ENCODE results near the gene BIRC2.

BIRC2 gene

DNA sequence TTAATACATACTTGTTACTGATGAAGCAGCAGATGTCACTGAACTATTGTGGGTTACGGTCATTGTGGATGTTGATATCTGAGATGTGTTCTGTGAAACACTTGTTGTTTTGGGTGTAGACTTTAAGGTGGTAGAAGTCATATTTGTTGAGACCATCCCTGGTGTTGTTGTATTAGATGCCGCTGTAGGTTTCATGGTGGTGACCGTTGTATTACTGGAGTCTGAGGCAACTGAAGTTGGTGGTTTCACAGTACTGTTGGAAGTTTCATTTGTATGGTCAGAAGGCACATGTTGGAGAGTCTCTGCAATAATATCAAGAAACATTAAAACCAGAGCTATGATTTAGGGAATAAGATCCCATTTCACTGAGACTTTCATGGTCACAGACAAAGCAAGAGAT is 54.9 kb downstream of the BIRC2 start:
- DNase-seq (ENCODE audit: low read depth in 2 of 2) = no peak

DNA sequence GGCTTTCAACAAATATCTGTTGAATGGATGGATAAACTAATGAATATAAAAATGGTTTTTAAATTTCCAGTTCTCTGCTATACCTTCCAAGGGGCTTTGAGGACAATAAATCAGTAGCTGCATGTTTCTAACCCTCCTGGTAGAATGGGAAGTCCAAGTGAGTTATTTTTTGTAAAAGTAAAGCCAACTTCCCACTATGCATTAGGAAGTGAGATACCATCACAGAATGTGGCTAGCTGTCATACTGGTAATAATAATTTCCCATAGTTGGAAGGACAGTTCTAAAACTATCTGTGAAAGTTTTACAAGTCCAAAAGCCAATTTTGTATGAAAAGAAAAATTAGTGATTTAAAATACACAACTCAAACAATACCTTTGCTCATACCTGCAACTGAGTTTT is 55.5 kb downstream of the BIRC2 start:
- no peak for DNase-seq (ENCODE audit: low read depth in 2 of 2)

DNA sequence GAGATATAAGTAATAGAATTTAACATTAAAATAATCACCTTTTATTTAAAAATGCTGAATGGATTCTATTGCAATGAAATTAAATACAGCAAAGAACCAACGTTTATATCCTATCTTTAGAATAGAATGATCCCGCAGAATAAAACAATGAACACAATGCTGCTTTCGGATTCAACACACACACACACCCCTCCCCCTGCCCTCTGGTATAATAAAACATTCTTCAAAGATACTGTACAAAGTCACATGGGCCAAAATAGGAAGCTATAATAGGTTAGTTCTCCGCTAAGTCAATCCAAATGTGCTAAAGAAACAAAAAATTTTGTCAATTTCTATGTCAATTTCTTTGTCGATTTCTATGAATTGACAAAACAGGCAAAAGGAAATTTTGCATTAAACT is 58.5 kb downstream of the BIRC2 start:
- no peak for DNase-seq (ENCODE audit: low read depth in 2 of 2)

DNA sequence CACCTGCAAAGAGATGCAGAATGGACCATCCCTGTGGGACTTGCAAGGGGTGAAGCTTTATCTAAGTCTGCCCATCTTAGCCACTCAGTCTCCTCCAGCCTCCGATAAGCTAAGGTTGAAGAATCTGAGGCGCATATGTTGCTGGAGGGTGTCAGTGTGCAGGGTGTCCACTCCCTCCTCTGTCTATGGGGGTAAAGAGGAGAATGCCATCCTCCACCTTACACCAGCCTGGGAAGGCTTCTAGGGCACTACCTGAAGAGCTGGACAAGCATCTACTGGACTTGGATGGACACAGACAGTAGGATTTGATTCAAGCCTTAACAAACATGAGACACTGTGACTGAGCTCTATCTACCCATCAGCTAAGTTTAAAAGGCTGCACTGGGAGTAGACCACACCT is 59.1 kb downstream of the BIRC2 start:
- DNase-seq (ENCODE audit: low read depth in 2 of 2) = no peak

DNA sequence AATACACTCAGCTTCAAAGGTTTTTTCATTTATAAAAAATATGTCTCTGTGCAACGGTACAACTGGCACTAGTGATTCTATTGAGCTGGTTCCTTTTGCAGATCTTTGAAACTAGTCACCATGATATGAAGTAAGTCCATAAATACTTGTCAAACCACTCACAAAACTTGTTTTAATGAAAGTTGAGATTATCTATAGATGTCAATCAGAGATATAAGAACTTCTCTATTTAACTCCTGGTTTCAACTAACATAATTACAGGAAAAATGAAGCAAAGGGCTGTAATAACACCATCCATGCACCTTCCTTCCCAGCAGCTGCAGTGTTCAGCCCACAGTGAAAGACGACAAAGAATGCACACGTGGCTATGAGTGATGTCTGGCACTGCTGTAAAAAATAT is 60.9 kb downstream of the BIRC2 start:
- no peak for DNase-seq (ENCODE audit: low read depth in 2 of 2)

DNA sequence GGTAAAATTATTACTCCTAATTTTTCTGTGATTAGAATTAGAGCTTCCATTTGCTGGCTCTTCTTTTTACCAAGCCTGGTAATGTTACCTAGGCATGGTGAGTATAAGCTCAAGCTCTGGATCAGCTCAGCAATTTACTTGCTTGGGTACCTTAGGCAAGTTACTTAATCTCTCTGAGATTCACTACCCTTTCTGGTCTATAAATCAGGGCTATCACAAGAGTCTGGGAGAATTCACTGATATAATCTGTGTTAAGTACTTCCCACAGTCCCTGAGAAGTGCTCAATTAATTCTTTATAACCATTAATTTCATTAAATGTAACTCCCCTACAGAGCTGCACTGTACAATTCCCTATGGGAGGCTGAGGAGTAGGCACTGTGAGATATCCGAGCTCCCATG is 61.3 kb downstream of the BIRC2 start:
- DNase-seq (ENCODE audit: low read depth in 2 of 2) = no peak

DNA sequence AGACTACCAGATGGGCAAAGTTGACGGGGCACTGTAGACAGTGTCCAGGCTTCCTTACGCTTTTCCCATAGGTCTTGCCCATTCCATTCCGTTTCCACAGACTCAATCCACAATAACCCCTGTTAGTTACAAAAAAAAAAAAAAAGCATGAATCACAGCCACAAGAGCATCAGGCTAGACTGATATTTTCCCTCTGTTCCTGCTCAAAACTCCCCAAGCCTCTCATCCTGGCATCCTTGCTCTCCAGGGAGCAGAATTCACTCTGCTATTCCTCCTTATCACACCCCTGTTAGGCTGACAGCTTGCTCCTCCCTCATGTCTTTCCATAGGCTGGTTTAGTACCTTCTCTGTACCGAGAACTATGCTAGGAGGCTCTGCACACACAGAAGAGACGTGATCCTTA is 63.4 kb downstream of the BIRC2 start:
- DNase-seq (ENCODE audit: low read depth in 2 of 2) = no peak

DNA sequence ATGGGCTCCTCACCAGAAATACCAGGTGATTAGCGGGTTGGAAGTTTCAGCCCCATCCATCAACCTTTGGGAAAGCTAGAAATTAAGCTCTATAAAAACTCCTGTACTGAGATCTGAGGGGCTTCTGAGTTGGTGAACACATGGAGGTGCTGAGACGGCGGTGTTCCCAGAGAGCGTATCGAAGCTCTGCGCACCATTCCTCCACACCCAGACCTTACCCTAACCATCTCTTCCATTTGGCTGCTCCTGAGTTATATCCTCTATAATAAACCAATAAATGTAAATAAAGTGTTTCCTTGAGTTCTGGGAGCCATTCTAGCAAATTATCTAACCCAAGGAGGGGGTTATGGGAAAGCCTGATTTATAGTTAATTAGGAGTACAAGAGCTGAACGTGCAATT is 64.1 kb downstream of the BIRC2 start:
- no peak for DNase-seq (ENCODE audit: low read depth in 2 of 2)

DNA sequence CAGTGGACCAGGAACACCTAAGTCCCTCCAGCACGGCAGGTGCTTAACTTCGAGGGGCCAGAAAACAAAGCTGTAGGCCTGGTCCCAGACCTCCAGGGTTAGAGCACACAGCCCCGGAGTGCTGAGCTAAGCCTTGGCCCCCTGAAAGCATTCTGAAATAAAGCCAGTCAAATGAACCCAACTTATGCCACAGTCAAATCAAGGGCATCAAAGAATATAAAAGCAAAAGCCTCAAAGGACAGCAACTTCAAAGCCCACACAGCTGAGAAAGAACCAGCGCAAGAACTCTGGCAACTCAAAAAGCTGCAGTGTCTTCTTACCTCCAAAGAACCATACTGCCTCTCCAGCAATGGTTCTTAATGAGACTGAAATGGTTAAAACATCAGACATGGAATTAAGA is 66.5 kb downstream of the BIRC2 start:
- no peak for DNase-seq (ENCODE audit: low read depth in 2 of 2)

DNA sequence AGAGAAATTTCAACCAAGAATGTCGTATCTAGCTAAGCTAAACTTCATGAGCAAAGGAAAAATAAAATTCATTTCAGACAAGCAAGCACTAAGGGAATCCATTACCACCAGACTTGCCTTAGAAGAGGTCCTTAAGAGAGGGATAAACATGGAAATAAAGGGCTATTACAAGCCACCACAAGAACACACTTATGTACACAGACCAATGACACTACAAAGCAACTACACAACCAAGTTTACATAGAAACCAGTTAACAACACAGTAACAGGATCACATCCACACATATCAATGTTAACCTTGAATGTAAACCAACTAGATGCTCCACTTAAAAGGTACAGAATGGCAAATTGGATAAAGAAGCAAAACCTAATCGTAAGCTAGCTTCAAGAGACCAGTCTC is 67.5 kb downstream of the BIRC2 start:
- no peak for DNase-seq (ENCODE audit: low read depth in 2 of 2)

DNA sequence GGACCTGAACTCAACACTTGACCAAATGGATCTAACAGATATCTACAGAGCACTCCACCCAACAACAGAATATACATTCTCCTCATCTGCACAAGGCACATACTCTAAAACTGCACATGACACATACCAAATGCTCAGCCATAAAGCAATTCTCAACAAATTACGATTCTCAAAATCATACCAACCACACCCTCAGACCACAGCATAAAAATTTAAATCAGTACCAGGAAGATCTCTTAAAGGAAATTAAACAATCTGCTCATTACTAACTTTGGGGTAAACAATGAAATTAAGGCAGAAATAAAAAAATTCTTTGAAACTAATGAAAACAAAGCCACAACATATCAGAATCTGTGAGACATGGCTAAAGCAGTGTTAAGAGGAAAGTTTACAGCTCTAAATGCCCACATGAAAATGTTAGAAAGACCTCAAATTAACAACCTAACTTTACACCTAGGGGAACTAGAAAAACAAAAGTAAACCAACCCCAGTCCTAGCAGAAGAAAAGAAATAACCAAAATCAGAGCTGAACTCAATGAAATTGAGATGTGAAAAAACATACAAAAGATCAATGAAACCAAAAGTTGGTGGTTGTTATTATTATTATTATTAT is 68.4 kb downstream of the BIRC2 start:
- no peak for DNase-seq (ENCODE audit: low read depth in 2 of 2)

DNA sequence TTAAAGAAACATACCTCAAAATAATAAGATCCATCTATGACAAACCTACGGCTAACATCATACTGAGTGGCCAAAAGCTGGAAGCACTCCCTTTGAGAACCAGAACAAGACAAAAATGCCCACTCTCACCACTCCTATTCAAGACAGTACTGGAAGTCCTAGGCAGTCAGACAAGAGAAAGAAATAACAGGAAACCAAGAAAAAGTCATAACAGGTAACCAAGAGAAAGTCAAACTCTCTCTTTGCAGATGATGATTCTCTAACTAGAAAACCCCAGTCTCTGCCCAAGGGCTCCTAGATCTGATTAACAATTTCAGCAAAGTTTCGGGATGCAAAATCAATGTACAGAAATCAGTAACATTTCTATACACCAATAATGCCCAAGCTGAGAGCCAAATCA is 70.0 kb downstream of the BIRC2 start:
- DNase-seq (ENCODE audit: low read depth in 2 of 2) = no peak

DNA sequence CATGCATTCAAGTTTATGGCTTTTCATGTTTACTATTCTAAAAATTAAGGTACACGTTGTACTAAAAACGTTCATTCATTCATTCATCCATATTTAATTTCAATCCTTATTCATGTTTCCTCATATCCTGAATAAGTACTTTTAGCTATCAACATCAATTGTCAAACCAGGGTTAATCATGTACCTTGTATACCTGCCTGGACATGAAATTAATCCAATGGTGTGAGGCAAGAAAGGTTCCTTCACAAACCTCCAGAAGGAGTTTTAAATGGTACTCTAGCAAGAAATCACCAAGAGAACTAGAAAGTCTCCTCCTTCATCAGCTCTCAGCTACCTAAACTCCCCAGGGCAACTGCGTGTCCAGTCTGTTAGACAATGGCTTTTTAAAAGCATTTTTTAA is 72.2 kb downstream of the BIRC2 start:
- no peak for DNase-seq (ENCODE audit: low read depth in 2 of 2)

DNA sequence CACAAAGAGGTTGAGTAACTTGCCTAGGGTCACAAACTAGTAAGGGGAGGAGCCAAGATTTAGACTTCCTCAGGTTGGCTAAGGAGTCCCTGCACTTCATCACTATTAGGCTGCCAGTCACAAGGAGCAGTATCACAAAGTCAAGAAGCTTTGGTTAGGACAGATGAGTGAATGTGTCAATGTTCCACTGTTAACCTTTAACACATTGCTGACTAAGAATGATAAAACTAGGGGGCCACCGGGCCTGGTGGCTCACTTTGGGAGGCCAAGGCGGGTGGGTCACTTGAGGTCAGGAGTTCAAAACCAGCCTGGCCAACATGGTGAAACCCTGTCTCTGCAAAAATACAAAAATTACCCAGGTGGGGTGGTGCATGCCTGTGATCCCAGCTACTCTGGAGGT is 73.5 kb downstream of the BIRC2 start:
- no peak for DNase-seq (ENCODE audit: low read depth in 2 of 2)

DNA sequence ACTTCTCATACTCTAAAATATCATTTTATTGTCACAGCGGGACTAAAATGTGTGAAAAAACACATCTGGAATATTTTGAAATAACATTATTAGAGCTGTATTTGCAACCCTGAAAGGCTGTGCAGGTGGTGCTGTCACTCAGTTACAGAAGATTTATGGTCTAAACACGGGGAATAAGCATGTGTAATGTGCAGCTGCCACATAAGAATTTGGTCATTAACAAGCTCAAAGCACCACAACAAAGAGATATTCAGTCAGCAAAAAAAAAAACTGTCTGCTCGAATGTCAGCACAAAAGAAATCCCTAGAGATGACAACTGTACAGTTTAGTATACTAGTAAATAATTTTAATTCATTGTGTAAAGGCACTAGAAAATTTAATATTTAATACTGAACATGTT is 74.2 kb downstream of the BIRC2 start:
- DNase-seq (ENCODE audit: low read depth in 2 of 2) = no peak

DNA sequence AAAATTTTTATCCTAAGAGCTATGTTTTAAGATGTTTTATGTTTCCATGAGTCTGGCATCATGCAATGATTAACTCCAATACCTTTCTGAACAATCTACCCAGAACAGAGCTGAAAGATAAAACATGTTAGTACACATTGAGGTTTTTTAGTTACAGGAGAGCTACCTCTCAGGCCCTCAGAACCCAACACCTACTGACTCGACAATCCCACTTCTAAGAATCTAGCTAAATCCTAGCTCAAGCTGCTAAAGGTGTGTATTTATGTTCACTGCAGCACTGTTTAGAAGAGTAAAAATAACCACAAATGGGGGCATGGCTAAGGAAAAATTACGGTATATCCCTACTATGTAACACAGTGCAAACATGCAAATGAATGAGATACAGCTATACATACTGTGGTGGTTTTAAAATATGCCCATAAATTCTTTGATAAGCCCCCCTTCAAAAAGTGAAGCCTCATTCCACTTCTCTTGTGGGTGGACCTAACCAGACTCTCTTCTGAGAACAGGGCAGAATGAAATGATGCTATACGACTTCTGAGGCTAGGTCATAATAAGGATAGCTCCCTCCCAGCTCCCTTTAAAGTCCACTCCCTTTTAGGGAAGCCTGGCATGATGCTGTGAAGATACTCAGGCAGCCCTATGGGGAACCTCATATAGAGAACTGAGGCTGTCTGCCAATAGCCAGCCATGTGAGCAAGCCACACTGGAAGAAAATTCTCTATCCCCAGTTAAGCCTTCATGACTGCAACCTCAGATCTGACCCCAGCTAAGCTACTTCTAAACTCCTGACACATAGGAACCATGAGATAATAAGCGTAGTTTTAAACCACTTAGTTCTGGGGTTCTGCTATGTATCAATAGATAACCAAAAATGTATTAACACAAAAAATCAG is 76.1 kb downstream of the BIRC2 start:
- no peak for DNase-seq (ENCODE audit: low read depth in 2 of 2)

DNA sequence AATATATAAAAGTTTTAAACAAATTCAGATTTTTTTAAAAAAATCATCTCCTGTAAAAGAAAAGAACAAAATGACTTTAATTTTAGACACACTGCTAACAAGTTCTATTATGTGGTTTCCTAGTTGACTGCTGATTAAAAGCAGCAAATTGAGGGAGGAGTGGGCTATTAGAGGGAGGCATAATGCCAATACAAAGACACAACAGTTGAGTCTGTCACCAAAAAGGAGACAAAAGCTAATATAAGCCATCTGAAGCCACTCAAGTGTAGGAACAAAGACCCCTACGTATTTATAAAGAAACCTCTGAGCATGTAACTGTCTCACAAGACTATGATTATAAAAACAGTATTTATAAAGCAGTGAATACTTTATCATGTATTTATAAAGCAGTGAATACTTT is 76.9 kb downstream of the BIRC2 start:
- no peak for DNase-seq (ENCODE audit: low read depth in 2 of 2)

DNA sequence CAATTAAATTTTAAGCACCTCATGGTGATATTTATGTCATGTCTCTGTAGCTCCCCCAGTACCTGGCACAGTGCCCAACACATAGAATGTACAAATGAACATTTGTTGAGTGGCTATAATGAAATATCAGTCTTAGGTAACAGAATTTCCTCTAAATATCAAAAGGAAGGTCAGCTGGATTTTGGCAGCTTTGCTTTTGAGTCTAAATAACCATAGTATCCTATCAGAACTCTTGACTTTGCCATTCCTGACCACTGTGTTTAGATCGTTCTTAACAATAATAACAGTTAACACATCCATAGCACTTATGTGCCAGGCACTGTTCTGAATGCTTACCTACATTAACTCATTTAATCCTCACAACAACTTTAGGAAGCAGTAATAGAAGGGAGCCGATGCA is 79.0 kb downstream of the BIRC2 start:
- no peak for DNase-seq (ENCODE audit: low read depth in 2 of 2)

DNA sequence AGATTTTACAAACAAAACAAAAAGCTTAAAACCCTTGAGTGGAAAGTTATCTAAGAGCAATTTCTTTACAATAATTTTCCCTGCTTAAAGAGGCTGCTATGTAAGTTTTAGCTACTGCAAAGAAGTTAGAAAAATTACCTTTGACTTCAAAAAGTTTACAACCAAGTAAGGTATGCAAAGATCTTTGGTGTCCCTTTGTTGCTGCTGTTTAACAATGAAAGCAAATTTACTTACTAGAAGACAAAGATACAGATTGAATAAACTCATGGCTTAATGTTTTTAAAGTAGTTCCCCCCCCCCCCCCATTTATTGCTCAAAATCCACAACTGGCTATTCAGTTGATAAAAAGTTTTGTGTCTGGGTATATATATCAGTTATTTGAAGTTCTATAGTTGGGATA is 79.6 kb downstream of the BIRC2 start:
- no peak for DNase-seq (ENCODE audit: low read depth in 2 of 2)

DNA sequence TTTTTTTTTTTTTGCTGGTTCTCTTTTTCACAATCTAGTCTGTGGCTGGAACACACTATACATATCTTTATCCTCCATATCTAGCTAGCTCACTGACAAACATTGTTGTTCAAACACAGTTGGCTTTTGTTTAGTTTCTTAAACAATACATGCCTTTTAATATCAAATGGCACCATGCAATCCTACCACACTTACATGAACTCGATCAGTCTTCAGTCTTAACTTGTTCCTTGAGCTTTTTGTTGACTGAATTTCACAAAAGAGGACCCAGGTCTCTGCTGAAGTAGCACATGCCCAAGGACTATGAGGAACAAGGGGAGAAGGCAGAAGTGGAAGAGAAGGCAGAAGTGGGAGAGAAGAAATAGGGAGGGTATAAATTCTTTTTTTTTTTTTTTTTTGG is 80.1 kb downstream of the BIRC2 start:
- no peak for DNase-seq (ENCODE audit: low read depth in 2 of 2)
